Activated T-helper 1 cell treated with anti-CD3 and anti-CD28 coated beads, Interleukin-2, amount 50 U/mL, for 16 hours (primary cell): ENCODE data around the gene RAB34.
A peak's percentile ranks its signal among the peaks of the same experiment; 100 is the strongest.
"Not testable (repeated sequence)": the region's sequence is repeated elsewhere in the genome, so short reads cannot be mapped to it uniquely, and the experiment has no call there.

ENCODE experiments used
- DNase-seq, 2 donors: peaks; one replicate each; pipeline ENCODE4 v3.0.0-alpha.2; 2020; ENCODE audit warnings: low read depth in 1 of 2, low spot score in 1 of 2

The RAB34 gene

GRCh38 chr17:28746611-28747050, 29.0 kb upstream of the RAB34 start:
- no peak for DNase-seq

DNA sequence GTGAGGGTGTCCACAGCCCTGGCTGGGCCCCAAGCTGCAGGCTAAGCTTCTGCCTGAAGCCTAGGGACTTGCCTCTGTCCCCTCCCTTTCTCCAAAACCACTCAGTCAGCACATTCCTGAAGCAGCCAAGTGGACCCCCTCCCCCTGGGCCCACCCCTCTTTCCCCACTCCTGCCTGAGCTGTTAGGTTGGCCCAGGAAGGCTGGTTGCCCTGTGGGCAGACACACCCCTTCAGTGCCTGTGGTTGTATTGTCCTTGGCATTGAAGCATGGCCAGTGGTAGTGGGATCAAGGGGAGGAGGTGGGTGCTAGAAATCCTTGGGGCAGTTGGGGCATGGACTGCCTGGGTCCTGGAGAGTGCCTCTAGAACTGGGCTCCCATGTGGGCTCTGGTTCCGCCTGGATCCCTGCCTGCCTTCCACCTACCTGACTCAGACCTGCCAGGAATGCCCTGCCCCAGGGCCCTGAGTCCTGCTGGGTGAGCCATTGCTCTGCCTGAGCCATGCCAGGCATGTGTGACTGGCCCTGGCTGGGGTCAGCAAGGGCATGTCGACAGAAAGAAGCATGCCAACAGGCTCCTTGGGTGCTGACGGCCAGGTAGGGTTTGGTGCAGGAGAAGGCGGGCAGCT, 28.2 kb upstream of the RAB34 start:
- DNase-seq: no peak

DNA sequence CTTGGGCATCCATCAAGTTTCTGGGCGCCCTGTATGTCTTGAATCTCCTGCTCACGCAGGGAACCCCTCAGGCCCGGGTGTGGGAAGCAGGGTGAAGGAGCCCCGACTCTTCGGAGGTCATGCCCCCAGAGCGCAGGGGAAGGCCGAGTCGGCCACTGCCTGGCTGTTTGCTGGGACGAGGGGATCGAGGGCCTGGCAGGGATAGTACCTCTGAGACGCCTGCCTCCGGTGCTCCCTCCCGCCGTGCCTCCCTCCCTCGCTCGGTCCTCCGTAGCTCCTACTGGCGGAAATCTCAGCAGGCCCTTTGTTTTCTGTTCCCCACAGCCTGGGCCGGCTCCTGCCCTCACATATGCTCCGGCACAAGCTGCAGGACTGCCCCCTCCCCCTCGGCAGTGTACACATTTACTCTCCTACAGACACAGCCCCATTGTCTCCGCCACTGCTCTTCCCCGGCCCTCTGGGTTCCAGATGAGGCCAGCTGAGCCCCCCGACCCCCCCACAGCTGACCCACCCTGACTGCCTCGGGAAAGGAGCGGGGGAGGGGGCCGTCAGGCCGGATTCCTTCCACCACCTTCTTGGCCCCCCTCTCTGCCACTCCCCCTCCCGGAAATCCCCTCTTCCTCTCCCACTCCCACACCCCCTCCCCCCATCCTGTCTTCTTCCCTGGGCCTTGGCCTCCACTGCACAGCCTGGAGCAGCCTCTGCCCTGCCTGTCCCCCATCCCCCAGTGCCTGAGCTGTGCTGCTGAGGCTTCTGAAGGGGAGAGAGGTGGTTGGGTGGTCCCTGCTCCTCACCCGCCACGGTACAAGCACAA, 27.5 kb upstream of the RAB34 start:
- no peak for DNase-seq

- DNase-seq: peak; percentile 29 to 64
These were observed 26.7 kb upstream of the RAB34 start for GRCh38 chr17:28744104-28744971.

DNA sequence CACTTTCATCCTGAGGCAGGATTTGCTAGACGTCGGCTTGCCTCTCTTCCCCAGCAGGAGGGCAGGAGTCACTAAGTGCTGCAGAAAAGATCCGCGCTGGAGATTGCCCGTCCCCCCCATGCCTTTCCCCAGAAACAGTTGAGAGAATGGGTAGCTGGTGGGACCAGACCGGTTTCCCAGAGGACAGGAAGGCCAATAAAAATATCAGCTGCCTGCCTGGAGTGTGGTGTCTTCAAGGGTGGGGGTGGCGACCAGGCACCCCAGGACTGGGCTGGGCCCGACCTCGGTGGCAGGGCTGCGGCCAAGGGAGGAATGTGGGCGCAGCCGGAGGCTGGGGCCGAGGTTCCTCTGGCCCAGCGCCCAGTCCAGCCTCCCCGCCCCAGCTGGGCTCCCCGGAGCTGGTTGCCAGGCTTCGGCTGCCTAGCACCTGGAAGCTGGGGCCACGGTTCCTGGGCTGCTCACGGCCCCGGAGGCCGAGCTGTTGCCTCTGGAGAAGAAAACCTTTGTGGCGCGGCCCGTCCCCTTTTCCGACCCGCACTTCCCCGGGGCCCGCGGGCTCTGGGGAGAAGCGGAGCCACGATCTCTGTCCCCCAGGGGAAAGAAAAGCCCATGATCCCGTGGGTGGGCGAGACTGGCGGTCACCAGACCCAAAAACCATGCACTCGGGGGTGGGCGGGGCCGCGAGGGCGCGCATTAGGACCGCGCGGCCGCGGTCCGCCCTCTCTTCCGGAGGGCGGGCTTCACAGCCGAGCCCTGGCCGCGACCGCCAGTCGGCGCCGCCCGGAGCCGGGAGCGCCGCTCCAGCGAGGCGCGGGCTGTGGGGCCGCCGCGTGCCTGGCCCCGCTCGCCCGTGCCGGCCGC, 25.8 kb upstream of the RAB34 start, which contains the start of gene TRAF4:
Gene TRAF4 (plus strand): TSS at position 769 of the 861 bp plus-strand sequence. CDS start 102 bp downstream, outside the sequence.
- peak; percentile 41 to 66 for DNase-seq

DNA sequence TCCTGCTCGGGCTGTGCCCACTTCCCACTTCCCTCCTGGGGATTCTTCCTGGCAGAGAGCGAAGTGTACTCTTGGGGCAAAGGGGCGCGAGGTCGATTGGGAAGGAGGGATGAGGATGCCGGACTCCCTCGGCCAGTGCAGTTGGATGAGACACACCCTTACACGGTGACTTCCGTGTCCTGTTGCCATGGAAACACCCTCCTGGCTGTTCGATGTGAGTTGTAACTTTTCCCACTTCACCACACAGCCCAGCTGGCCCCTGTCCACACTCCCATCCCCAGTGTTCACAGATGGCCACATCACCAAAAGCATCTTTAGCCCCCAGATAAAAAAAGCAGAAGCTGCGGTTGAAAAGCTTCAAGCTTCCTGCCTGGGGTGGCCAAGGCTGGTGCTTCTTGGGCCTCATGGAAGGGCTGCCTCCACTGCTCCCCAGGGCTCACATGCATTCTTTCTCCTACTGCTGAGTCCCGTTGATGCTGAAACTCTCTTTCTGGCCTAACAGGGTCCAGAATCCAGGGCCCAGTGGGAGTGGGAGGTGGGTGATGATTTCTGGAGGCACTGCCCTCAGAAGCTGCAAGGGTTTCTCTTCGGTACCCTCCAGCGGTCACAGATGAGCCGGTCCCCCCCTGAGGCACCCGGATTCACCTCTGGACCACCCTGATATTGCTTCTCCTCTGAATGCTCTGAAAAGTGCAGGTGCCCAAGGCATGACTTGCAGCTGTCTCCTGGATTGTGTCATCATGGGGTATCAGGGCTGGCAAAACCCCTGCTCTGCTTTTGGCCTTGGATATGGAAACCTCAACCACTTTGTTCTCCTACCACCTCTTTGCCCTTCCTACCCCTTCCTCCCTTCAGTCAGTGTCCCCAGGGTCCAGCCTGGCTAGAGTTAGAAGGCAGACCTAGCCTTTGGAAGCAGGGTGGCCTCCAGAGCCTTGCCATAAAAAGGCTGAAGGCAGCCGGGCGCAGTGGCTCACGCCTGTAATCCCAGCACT, 24.0 kb upstream of the RAB34 start:
- no peak for DNase-seq

DNA sequence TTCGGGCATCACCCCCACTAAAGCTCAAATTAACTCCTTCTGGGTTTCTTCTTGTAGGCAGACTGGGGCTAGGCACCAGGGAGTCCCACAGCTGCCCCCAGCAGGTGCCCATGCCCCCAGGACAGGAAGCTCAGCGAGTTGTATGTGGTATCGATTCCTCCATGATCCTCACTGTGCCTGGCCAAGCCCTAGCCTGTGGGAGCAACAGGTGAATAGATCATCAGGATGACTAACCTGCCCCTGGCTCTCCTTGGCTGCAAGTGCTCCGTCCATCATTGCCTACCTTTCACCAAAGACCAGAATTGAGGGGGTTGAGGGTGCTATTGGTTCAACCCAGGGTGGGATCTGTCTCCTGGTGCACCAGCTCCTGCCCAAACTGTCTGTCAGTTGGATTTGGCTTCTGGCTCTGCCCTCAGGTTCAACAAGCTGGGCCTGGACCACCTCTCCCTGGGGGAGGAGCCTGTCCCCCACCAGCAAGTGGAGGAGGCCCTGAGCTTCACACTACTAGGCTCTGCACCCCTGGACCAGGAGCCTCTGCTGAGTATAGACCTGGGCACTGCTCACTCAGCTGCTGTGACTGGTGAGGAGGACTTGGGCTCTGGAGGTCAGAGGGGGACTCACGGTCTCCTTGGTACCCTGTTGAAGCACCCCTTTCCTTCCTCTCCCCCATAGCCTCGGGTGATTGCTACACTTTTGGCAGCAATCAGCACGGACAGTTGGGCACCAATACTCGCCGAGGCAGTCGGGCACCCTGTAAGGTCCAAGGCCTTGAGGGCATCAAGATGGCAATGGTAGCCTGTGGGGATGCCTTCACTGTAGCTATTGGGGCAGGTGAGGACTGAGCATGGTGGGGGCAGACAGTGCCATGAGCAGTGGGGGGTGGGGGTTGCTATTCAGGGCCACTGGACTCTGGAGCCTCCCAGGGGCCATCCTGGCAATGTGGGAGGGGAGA, 23.0 kb upstream of the RAB34 start:
- no peak for DNase-seq

DNA sequence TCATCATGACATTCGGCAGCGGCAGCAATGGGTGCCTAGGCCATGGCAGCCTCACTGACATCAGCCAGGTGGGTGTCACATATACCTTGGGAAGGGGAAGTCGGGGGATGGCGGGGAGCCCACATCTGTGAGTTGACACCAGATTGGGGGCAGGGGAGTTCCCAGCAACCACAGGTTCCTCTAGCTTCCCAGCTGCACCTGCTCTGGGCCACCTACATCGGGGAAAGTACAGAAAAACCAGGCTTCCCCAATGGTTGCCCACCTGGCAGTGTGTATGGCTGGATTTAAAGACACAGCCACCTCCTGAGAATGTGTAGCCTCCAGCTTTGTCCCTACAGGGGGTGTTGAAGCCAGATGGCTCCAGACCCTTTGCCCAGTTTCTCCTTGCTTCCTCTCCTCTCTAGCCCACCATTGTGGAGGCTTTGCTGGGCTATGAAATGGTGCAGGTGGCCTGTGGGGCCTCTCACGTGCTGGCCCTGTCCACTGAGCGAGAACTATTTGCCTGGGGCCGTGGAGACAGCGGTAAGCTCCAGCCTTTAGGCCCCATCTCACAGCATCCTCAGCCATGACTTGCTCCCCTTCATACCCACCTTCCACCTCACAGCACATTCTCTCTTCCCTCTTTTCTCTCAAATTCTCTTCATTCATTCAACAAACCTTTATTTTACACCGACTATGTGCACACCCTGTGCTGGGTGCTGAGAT, 21.2 kb upstream of the RAB34 start:
- DNase-seq: no peak

GRCh38 chr17:28737770-28738679, 20.4 kb upstream of the RAB34 start:
- DNase-seq: no peak

GRCh38 chr17:28737316-28737715, 19.6 kb upstream of the RAB34 start:
- DNase-seq: no peak

DNA sequence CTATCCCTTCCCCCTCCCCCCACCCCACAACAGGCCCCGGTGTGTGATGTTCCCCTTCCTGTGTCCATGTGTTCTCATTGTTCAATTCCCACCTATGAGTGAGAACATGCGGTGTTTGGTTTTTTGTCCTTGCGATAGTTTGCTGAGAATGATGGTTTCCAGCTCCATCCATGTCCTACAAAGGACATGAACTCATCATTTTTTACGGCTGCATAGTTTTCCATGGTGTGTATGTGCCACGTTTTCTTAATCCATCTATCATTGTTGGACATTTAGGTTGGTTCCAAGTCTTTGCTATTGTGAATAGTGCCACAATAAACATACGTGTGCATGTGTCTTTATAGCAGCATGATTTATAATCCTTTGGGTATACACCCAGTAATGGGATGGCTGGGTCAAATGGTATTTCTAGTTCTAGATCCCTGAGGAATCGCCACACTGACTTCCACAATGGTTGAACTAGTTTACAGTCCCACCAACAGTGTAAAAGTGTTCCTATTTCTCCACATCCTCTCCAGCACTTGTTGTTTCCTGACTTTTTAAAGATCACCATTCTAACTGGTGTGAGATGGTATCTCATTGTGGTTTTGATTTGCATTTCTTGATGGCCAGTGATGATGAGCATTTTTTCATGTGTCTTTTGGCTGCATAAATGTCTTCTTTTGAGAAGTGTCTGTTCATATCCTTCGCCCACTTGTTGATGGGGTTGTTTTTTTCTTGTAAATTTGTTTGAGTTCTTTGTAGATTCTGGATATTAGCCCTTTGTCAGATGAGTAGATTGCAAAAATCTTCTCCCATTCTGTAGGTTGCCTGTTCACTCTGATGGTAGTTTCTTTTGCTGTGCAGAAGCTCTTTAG, 18.5 kb upstream of the RAB34 start:
- DNase-seq: not testable (repeated sequence)

- DNase-seq: no peak
These were observed 17.6 kb upstream of the RAB34 start for GRCh38 chr17:28735242-28735722.

DNA sequence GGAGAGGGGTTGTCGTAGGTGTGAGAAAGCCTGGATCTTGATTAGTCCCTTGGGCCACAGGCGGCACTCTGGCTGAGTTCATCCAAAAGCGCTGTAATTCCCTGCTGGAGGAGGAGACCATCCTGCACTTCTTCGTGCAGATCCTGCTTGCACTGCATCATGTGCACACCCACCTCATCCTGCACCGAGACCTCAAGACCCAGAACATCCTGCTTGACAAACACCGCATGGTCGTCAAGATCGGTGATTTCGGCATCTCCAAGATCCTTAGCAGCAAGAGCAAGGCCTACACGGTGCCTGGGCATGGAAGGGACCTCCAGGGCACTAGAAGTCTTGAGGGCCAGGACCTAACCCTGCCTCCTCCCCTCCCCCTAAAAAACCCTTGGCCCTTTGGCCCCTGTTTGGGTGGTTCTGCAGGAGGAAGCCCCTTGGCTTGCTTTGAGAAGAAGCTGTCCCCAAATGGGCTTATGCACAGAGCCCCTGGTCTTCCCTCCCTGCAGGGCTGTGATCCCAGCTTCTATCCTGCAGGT, 17.1 kb upstream of the RAB34 start:
- DNase-seq: no peak

DNA sequence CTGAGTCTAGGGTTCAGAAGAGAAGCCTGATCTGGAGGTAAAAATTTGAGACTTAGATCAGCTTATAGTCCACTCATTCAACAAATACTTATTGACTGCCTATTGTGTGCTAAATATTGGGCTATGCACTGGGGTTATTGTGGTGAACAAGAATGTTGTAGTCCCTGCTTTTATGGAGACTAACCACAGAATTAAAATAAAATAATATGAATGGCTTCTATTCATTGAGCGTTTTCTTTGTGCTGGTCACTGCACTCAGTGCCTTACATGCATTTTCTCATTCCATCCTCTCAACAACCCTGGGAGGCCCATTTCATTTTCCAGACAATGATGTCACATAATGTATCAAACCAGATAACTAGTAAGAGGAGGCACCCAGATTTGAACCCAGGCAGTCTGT, 15.7 kb upstream of the RAB34 start:
- no peak for DNase-seq

- no peak for DNase-seq
These were observed 12.3 kb upstream of the RAB34 start for GRCh38 chr17:28729950-28730330.
